Mesenchymal stem cell (in vitro differentiated cells and primary cell): ENCODE results near the gene ARID5B.

Source experiments
- DNase-seq: peaks from one replicate; pipeline ENCODE4 v3.0.0-alpha.2; 2013
- H2AFZ ChIP-seq: one replicate; pipeline ENCODE4 v1.6.1; 2013; ENCODE audit warnings: low read depth, mild to moderate bottlenecking, control low read depth, inconsistent platforms, low read length, moderate library complexity
- H2AK5ac ChIP-seq: 2 replicates; pipeline ENCODE4 v1.6.1; 2013; ENCODE audit warnings: low read length, moderate library complexity, mild to moderate bottlenecking, inconsistent platforms; ENCODE audit not compliant: severe bottlenecking
- H2BK120ac ChIP-seq: one replicate; pipeline ENCODE4 v1.6.1; 2013; ENCODE audit warnings: low read depth, mild to moderate bottlenecking, inconsistent platforms, low read length, moderate library complexity
- H2BK12ac ChIP-seq, 2 experiments: one replicate each; pipeline ENCODE4 v1.6.1; 2013; ENCODE audit warnings: inconsistent platforms in 2 of 2, low read length in 2 of 2, mild to moderate bottlenecking in 2 of 2, moderate library complexity in 2 of 2, control low read depth in 1 of 2
- H2BK15ac ChIP-seq: one replicate; pipeline ENCODE4 v1.6.1; 2013; ENCODE audit warnings: mild to moderate bottlenecking, low read depth, inconsistent platforms; ENCODE audit not compliant: poor library complexity, severe bottlenecking
- H2BK5ac ChIP-seq: 2 replicates; pipeline ENCODE4 v1.6.1; 2013; ENCODE audit warnings: low read depth, mild to moderate bottlenecking, low read length, control low read depth, inconsistent platforms; ENCODE audit not compliant: poor library complexity, severe bottlenecking
- H3K14ac ChIP-seq, 2 experiments: one replicate each; pipeline ENCODE4 v1.6.1; 2013; ENCODE audit warnings: inconsistent platforms in 2 of 2, low read length in 2 of 2, control low read depth in 1 of 2, mild to moderate bottlenecking in 1 of 2, moderate library complexity in 1 of 2
- H3K18ac ChIP-seq, 2 experiments: one replicate each; pipeline ENCODE4 v1.6.1; 2013; ENCODE audit warnings: inconsistent platforms in 2 of 2, low read length in 2 of 2, control low read depth in 1 of 2, low read depth in 1 of 2, mild to moderate bottlenecking in 1 of 2
- H3K23ac ChIP-seq, 2 experiments: one replicate each; pipeline ENCODE4 v1.6.1; 2013; ENCODE audit warnings: inconsistent platforms in 2 of 2, low read length in 2 of 2, mild to moderate bottlenecking in 2 of 2, moderate library complexity in 2 of 2, control low read depth in 1 of 2
- H3K27ac ChIP-seq: 2 replicates; pipeline ENCODE4 v1.5.1; 2013; ENCODE audit warnings: mild to moderate bottlenecking, moderate library complexity, low read length, control low read depth, inconsistent platforms; ENCODE audit not compliant: poor library complexity, severe bottlenecking
- H3K27me3 ChIP-seq, 2 experiments: 2 replicates each; pipeline versions ENCODE4 v1.6.1 to v1.7.0; 2013; ENCODE audit warnings: low read length in 2 of 2, mild to moderate bottlenecking in 2 of 2, moderate library complexity in 2 of 2, control low read depth in 1 of 2, inconsistent platforms in 1 of 2; ENCODE audit not compliant: control insufficient read depth in 1 of 2, insufficient read depth in 1 of 2
- H3K36me3 ChIP-seq, 2 experiments: 2 replicates each; pipeline versions ENCODE4 v1.6.1 to v1.7.0; 2013; ENCODE audit warnings: low read length in 2 of 2, control low read depth in 1 of 2, inconsistent platforms in 1 of 2, low read depth in 1 of 2, mild to moderate bottlenecking in 1 of 2; ENCODE audit not compliant: insufficient read depth in 2 of 2, control insufficient read depth in 1 of 2
- H3K4ac ChIP-seq, 2 experiments: one replicate each; pipeline ENCODE4 v1.6.1; 2013; ENCODE audit warnings: inconsistent platforms in 2 of 2, low read length in 2 of 2, mild to moderate bottlenecking in 2 of 2, moderate library complexity in 2 of 2, control low read depth in 1 of 2, low read depth in 1 of 2
- H3K4me1 ChIP-seq: 2 replicates; pipeline ENCODE4 v1.6.1; 2013; ENCODE audit warnings: low read depth, low read length, control low read depth; ENCODE audit not compliant: control insufficient read depth, insufficient read depth
- H3K4me2 ChIP-seq: 2 replicates; pipeline ENCODE4 v1.6.1; 2013; ENCODE audit warnings: low read length, mild to moderate bottlenecking, inconsistent platforms; ENCODE audit not compliant: poor library complexity, severe bottlenecking
- H3K4me3 ChIP-seq, 2 experiments: 2 replicates each; pipeline versions ENCODE4 v1.5.1 to v1.7.0; 2013; ENCODE audit warnings: low read length in 2 of 2, mild to moderate bottlenecking in 2 of 2, control low read depth in 1 of 2, low read depth in 1 of 2; ENCODE audit not compliant: insufficient read depth in 1 of 2
- H3K79me1 ChIP-seq: replicated peaks from 2 replicates; pipeline ENCODE4 v1.6.1; 2013; ENCODE audit warnings: mild to moderate bottlenecking, control low read depth, low read length, inconsistent platforms; ENCODE audit not compliant: poor library complexity, severe bottlenecking
- H3K9ac ChIP-seq: 2 replicates; pipeline ENCODE4 v1.7.0; 2013; ENCODE audit warnings: mild to moderate bottlenecking, low read length, moderate library complexity
- H3K9me3 ChIP-seq: 2 replicates; pipeline ENCODE4 v1.7.0; 2013; ENCODE audit warnings: mild to moderate bottlenecking, low read length; ENCODE audit not compliant: control insufficient read depth
- H4K8ac ChIP-seq: one replicate; pipeline ENCODE4 v1.6.1; 2013; ENCODE audit warnings: inconsistent platforms, mild to moderate bottlenecking, low read length, moderate library complexity
- H4K91ac ChIP-seq: one replicate; pipeline ENCODE4 v1.6.1; 2013; ENCODE audit warnings: mild to moderate bottlenecking, low read length, inconsistent platforms
- WGBS: methylation state at CpG from one replicate; pipeline ENCODE4 v1.1.7; 2013; ENCODE audit warnings: mixed read lengths; 5-methylcytosine and 5-hydroxymethylcytosine counted together

ARID5B gene

DNA sequence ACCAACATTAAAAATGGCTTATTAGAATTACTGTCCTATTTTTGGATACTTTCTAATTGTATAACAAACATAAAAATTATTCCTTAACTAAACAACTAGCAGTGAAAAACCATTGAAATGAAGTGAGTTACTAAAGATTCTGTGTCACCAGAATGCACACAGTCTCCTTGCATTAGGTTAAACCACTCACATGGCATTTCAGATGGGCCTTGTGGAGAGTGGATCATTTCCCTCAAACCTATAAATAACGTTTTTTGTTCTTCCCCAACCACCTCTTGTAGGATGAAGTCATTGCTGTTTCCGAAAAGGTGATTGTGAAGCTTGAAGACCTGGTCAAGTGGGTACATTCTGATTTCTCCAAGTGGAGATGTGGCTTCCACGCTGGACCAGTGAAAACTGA lies 38.4 kb downstream of the ARID5B start:
- peak overlapping the region in 1 of 2 experiments; percentile 12 for H3K4me3 ChIP-seq
- H2BK15ac ChIP-seq: no peak overlapping the region
- no peak overlapping the region for H4K8ac ChIP-seq
- DNase-seq: peak; percentile 55
- H2BK120ac ChIP-seq: peak overlapping the region; percentile 64
- H2AK5ac ChIP-seq: peak overlapping the region; percentile 8
- no peak overlapping the region for H4K91ac ChIP-seq
- H3K27me3 ChIP-seq: no peaks in the 10 kb centered on the region
- H3K14ac ChIP-seq: no peak overlapping the region
- H2AFZ ChIP-seq: no peak overlapping the region
- WGBS: 73% methylated on average over 2 of the region's 3 CpGs
- peaks cover 8% of the 10 kb centered on the region for H3K79me1 ChIP-seq
- no peak overlapping the region for H3K23ac ChIP-seq
- no peak overlapping the region for H3K4ac ChIP-seq
- no peak overlapping the region for H2BK5ac ChIP-seq
- H3K9ac ChIP-seq: peak overlapping the region; percentile 80
- H3K4me1 ChIP-seq: peaks cover 1% of the 10 kb centered on the region
- no peak overlapping the region for H3K18ac ChIP-seq
- H2BK12ac ChIP-seq: peak overlapping the region in 1 of 2 experiments; percentile 18
- peak overlapping the region; percentile 35 for H3K27ac ChIP-seq
- no peaks in the 10 kb centered on the region for H3K9me3 ChIP-seq
- no peak overlapping the region for H3K4me2 ChIP-seq
- peaks cover 0 to 17% of the 10 kb centered on the region in 2 experiments for H3K36me3 ChIP-seq

DNA sequence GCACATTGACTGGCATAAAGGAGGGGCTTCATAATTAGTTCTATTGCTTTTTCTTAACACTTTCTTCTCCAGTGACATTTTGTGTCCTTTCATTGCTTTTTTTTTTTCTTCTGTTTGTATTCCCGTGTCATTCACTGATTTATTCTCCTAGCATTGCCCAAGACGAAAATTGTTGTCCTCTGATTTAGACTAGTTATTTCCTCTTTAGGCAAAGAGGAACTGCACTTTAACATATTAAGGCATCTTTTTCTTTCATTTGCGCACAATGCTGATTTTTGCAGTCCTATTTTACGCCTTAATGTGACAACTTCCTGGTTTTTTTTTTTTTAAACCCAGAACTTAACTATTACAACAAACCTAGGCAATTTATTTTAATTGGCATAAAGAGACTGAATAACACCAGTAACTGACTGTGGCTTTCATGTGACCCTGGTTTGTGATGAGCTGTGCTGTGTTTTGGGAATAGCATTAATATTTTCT lies 39.7 kb downstream of the ARID5B start:
- no peak overlapping the region for H2BK12ac ChIP-seq
- H3K4ac ChIP-seq: no peak overlapping the region
- peak overlapping the region; percentile 26 for H3K9ac ChIP-seq
- DNase-seq: peak; percentile 63
- peaks cover 4% of the 10 kb centered on the region for H3K79me1 ChIP-seq
- H3K4me2 ChIP-seq: no peak overlapping the region
- H2AFZ ChIP-seq: no peak overlapping the region
- H3K18ac ChIP-seq: no peak overlapping the region
- no peak overlapping the region for H2AK5ac ChIP-seq
- 38% methylated on average over 4 of the region's 4 CpGs for WGBS
- no peak overlapping the region for H3K14ac ChIP-seq
- H3K9me3 ChIP-seq: no peaks in the 10 kb centered on the region
- H3K4me3 ChIP-seq: no peak overlapping the region
- no peak overlapping the region for H3K27ac ChIP-seq
- no peak overlapping the region for H4K91ac ChIP-seq
- no peak overlapping the region for H2BK120ac ChIP-seq
- H3K27me3 ChIP-seq: no peaks in the 10 kb centered on the region
- peaks cover 0 to 22% of the 10 kb centered on the region in 2 experiments for H3K36me3 ChIP-seq
- H3K4me1 ChIP-seq: peaks cover 1% of the 10 kb centered on the region
- no peak overlapping the region for H2BK5ac ChIP-seq
- no peak overlapping the region for H3K23ac ChIP-seq
- no peak overlapping the region for H4K8ac ChIP-seq
- no peak overlapping the region for H2BK15ac ChIP-seq

DNA sequence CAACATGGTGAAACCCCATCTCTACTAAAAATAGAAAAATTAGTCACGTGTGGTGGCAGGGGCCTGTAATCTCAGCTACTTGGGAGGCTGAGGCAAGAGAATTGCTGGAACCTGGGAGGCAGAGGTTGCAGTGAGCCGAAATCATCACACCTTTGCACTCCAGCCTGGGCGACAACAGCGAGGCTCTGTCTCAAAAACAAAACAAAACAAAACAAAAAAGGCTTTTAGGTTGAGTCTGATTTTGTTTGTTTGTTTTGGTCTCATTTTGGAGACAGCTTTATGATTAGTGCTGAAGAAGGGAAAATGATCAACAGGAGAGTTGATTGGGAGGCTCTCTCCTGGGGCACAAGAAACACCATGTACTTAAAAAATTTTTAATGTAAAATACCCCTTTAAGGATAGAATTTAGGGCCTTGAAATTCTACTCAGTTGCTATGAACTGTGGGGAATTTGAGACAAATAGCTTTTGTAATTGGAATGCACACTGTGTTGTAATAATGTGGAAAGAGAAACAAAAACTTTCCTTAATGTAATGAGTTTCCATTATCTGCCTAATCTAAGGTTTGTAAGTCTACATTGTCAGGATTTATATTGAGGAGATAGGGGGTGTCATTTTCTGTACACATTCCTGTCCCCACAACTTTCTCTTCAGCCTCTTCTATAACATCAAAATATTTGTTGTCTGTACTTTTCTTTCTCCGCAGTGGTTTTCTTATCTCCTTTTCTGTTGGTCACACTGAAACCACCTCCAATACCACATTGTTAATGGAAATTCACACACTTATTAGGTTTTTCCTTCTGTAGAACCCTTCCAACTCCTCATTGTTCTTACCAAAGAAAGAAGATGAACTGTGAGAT lies 41.3 kb downstream of the ARID5B start:
- H3K4me1 ChIP-seq: peaks cover 1% of the 10 kb centered on the region
- peak overlapping the region; percentile 45 for H3K27ac ChIP-seq
- 57% methylated on average over 2 of the region's 5 CpGs for WGBS
- H2AK5ac ChIP-seq: no peak overlapping the region
- H4K91ac ChIP-seq: no peak overlapping the region
- H3K4ac ChIP-seq: no peak overlapping the region
- H2AFZ ChIP-seq: no peak overlapping the region
- no peak overlapping the region for H3K14ac ChIP-seq
- no peaks in the 10 kb centered on the region for H3K9me3 ChIP-seq
- no peak overlapping the region for H3K18ac ChIP-seq
- no peak overlapping the region for H2BK120ac ChIP-seq
- H3K4me2 ChIP-seq: no peak overlapping the region
- H3K27me3 ChIP-seq: no peaks in the 10 kb centered on the region
- H2BK15ac ChIP-seq: no peak overlapping the region
- H3K9ac ChIP-seq: peak overlapping the region; percentile 88
- H3K4me3 ChIP-seq: peak overlapping the region in 1 of 2 experiments; percentile 58
- no peak overlapping the region for H3K23ac ChIP-seq
- no peak overlapping the region for H2BK12ac ChIP-seq
- peaks cover 3 to 33% of the 10 kb centered on the region in 2 experiments for H3K36me3 ChIP-seq
- no peak overlapping the region for H2BK5ac ChIP-seq
- H4K8ac ChIP-seq: no peak overlapping the region
- peaks cover 6% of the 10 kb centered on the region for H3K79me1 ChIP-seq
- peak; percentile 81 for DNase-seq

DNA sequence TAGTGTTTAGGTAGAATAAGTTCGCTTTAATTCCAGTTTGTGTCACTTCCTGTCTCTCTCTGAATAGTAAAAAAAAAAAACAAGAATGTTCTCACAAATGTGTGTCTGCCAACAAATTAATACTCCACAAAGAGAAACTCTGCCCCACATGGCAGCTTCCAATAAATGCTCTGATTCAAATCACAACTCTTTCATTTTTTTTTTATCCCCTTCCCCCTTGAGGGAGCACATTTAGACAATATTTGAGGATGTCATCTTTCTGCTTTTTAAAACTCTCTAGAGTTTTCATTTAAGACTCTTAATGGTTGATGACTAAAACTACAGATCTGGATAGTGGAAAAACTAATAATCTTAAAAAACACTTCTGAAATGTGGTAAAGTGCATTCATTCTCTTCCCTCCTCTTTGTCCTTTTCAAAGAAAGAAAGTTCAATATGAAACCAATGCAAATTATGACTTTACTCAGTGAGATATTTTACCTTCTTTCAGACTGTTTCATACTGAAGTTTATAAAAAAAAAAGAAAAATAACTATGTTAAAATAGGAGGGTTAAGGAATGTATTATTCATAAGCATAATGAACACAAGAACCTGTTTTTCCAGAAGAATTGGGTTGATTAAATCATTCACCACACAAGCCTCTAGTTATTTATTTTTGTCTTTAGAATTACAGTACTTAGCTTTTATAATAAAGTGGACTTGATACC lies 42.3 kb downstream of the ARID5B start:
- Histone ChIP-seq H2BK12ac (no peak overlapping the region), H4K91ac (no peak overlapping the region), H3K14ac (no peak overlapping the region), H3K9ac (peak overlapping the region; percentile 88), H4K8ac (no peak overlapping the region), H3K4me1 (peaks cover under 1% of the 10 kb centered on the region), H3K27ac (no peak overlapping the region), H2BK15ac (no peak overlapping the region), H3K4ac (no peak overlapping the region), H3K23ac (no peak overlapping the region), H2AK5ac (no peak overlapping the region), H3K79me1 (peaks cover 8% of the 10 kb centered on the region), H3K4me2 (no peak overlapping the region), H3K18ac (no peak overlapping the region), H2AFZ (no peak overlapping the region), H2BK5ac (no peak overlapping the region), H2BK120ac (no peak overlapping the region), H3K4me3 (peak overlapping the region in 1 of 2 experiments; percentile 58), H3K36me3 (peaks cover 8 to 43% of the 10 kb centered on the region in 2 experiments), H3K9me3 (no peaks in the 10 kb centered on the region), H3K27me3 (no peaks in the 10 kb centered on the region)
- WGBS: 25% methylated on average over 1 of the region's 1 CpG
- peak; percentile 65 for DNase-seq
